ENCODE results near the gene GAD2.
A peak's percentile ranks its signal among the peaks of the same experiment; 100 is the strongest.
"Not testable (repeated sequence)": the region's sequence is repeated elsewhere in the genome, so short reads cannot be mapped to it uniquely, and the experiment has no call there.

Gene GAD2

GRCh38 chr10:26314265-26315013, 97.9 kb downstream of the GAD2 start:
- Mint-ChIP-seq H3K4me3 (no peak overlapping the region), H3K4me1 (ENCODE audit: low read depth) (no peaks in the 10 kb centered on the region), H3K27me3 (peaks cover 28% of the 10 kb centered on the region), H3K27ac (no peak overlapping the region), H3K36me3 (ENCODE audit: low read depth) (no peaks in the 10 kb centered on the region), H3K9me3 (no peaks in the 10 kb centered on the region)
- no peak for DNase-seq

- Mint-ChIP-seq H3K27ac (no peak overlapping the region), H3K36me3 (ENCODE audit: low read depth) (no peaks in the 10 kb centered on the region), H3K27me3 (peaks cover 15% of the 10 kb centered on the region), H3K9me3 (no peaks in the 10 kb centered on the region), H3K4me1 (ENCODE audit: low read depth) (no peaks in the 10 kb centered on the region), H3K4me3 (no peak overlapping the region)
- no peak for DNase-seq
Observed at GRCh38 chr10:26318672-26319071, 102.1 kb downstream of the GAD2 start.

- H3K27ac Mint-ChIP-seq, result no peak overlapping the region
- H3K9me3 Mint-ChIP-seq, result no peaks in the 10 kb centered on the region
- DNase-seq, result no peak
- H3K4me3 Mint-ChIP-seq, result no peak overlapping the region
- H3K4me1 Mint-ChIP-seq (ENCODE audit: low read depth), result no peaks in the 10 kb centered on the region
- peaks cover 2% of the 10 kb centered on the region for H3K27me3 Mint-ChIP-seq
- no peaks in the 10 kb centered on the region for H3K36me3 Mint-ChIP-seq (ENCODE audit: low read depth)
Observed at GRCh38 chr10:26323219-26323618, 106.6 kb downstream of the GAD2 start.

- Mint-ChIP-seq H3K27ac (no peak overlapping the region), H3K4me3 (no peak overlapping the region), H3K36me3 (ENCODE audit: low read depth) (no peaks in the 10 kb centered on the region), H3K9me3 (no peaks in the 10 kb centered on the region), H3K27me3 (no peaks in the 10 kb centered on the region), H3K4me1 (ENCODE audit: low read depth) (no peaks in the 10 kb centered on the region)
- DNase-seq, result no peak
Observed at GRCh38 chr10:26326851-26327250, 110.3 kb downstream of the GAD2 start.

- H3K4me1 Mint-ChIP-seq (ENCODE audit: low read depth), result no peaks in the 10 kb centered on the region
- no peaks in the 10 kb centered on the region for H3K9me3 Mint-ChIP-seq
- no peak for DNase-seq
- no peaks in the 10 kb centered on the region for H3K36me3 Mint-ChIP-seq (ENCODE audit: low read depth)
- no peaks in the 10 kb centered on the region for H3K27me3 Mint-ChIP-seq
- no peak overlapping the region for H3K27ac Mint-ChIP-seq
- H3K4me3 Mint-ChIP-seq, result no peak overlapping the region
Observed at GRCh38 chr10:26327811-26328210, 111.2 kb downstream of the GAD2 start.

GRCh38 chr10:26331371-26331770, 114.8 kb downstream of the GAD2 start:
- Mint-ChIP-seq H3K36me3 (ENCODE audit: low read depth) (no peaks in the 10 kb centered on the region), H3K4me1 (ENCODE audit: low read depth) (peaks cover 9% of the 10 kb centered on the region), H3K27me3 (no peaks in the 10 kb centered on the region), H3K4me3 (no peak overlapping the region), H3K9me3 (peaks cover 2% of the 10 kb centered on the region), H3K27ac (no peak overlapping the region)
- no peak for DNase-seq

- Mint-ChIP-seq H3K27ac (no peak overlapping the region), H3K36me3 (ENCODE audit: low read depth) (no peaks in the 10 kb centered on the region), H3K9me3 (peaks cover 2% of the 10 kb centered on the region), H3K27me3 (no peaks in the 10 kb centered on the region), H3K4me3 (no peak overlapping the region), H3K4me1 (ENCODE audit: low read depth) (peaks cover 10% of the 10 kb centered on the region)
- DNase-seq, result no peak
Observed at GRCh38 chr10:26334232-26334931, 117.8 kb downstream of the GAD2 start.

GRCh38 chr10:26334932-26335573, 118.5 kb downstream of the GAD2 start:
- H3K9me3 Mint-ChIP-seq, result peaks cover 2% of the 10 kb centered on the region
- no peaks in the 10 kb centered on the region for H3K27me3 Mint-ChIP-seq

GRCh38 chr10:26335574-26336093, 119.1 kb downstream of the GAD2 start:
- Mint-ChIP-seq H3K4me3 (peak overlapping the region; percentile 66), H3K27me3 (no peaks in the 10 kb centered on the region), H3K36me3 (ENCODE audit: low read depth) (no peaks in the 10 kb centered on the region), H3K4me1 (ENCODE audit: low read depth) (peaks cover 10% of the 10 kb centered on the region), H3K27ac (peak overlapping the region; percentile 65), H3K9me3 (peaks cover 2% of the 10 kb centered on the region)
- DNase-seq, result no peak

More at GRCh38 chr10:26334932-26335573, 118.5 kb downstream of the GAD2 start:
- DNase-seq, result peak; percentile 77
- H3K27ac Mint-ChIP-seq, result peak overlapping the region; percentile 65
- peak overlapping the region; percentile 66 for H3K4me3 Mint-ChIP-seq
- H3K36me3 Mint-ChIP-seq (ENCODE audit: low read depth), result no peaks in the 10 kb centered on the region
- peaks cover 10% of the 10 kb centered on the region for H3K4me1 Mint-ChIP-seq (ENCODE audit: low read depth)

GRCh38 chr10:26336979-26337378, 120.4 kb downstream of the GAD2 start:
- no peak overlapping the region for H3K4me3 Mint-ChIP-seq
- no peak for DNase-seq
- H3K27me3 Mint-ChIP-seq, result no peaks in the 10 kb centered on the region
- no peaks in the 10 kb centered on the region for H3K36me3 Mint-ChIP-seq (ENCODE audit: low read depth)
- H3K9me3 Mint-ChIP-seq, result peaks cover 2% of the 10 kb centered on the region
- H3K27ac Mint-ChIP-seq, result peak overlapping the region; percentile 1
- H3K4me1 Mint-ChIP-seq (ENCODE audit: low read depth), result peaks cover 15% of the 10 kb centered on the region

GRCh38 chr10:26341701-26342100, 125.1 kb downstream of the GAD2 start:
- H3K27ac Mint-ChIP-seq, result no peak overlapping the region
- H3K4me1 Mint-ChIP-seq (ENCODE audit: low read depth), result peaks cover 6% of the 10 kb centered on the region
- no peaks in the 10 kb centered on the region for H3K36me3 Mint-ChIP-seq (ENCODE audit: low read depth)
- no peaks in the 10 kb centered on the region for H3K9me3 Mint-ChIP-seq
- no peak overlapping the region for H3K4me3 Mint-ChIP-seq
- H3K27me3 Mint-ChIP-seq, result no peaks in the 10 kb centered on the region
- DNase-seq, result no peak

GRCh38 chr10:26348821-26349417, 132.3 kb downstream of the GAD2 start:
- not testable (repeated sequence) for H3K27me3 Mint-ChIP-seq; H3K4me1 Mint-ChIP-seq (ENCODE audit: low read depth); H3K4me3 Mint-ChIP-seq; H3K27ac Mint-ChIP-seq; H3K9me3 Mint-ChIP-seq; H3K36me3 Mint-ChIP-seq (ENCODE audit: low read depth); DNase-seq
